Endometrial microvascular endothelial cells (primary cell): ENCODE results near the gene TMEM119. TPM values are rescaled to one million over a fixed set of nuclear protein-coding genes. Genes with fewer than 3 reads are reported as not detected.
"Not testable (repeated sequence)": the region's sequence is repeated elsewhere in the genome, so short reads cannot be mapped to it uniquely, and the experiment has no call there.

ENCODE experiments used
- in situ Hi-C: cut with HindIII; loops from 2 replicates; pipeline ENCODE4 v1.10.0; 2017; ENCODE audit warnings: low sequenced_read_pairs, low pct_unique_long_range_greater_than_20kb; ENCODE audit errors: inconsistent ontology term
- total RNA-seq: library from RNA; depleted of rRNA; stranded (reverse); fragments of >200 nt; gene quantifications from one replicate; pipeline ENCODE4 v1.2.3, GENCODE V29; 2015; ENCODE audit errors: inconsistent ontology term

Gene TMEM119
- total RNA-seq, 1 donor from 2014 or later: not detected

DNA sequence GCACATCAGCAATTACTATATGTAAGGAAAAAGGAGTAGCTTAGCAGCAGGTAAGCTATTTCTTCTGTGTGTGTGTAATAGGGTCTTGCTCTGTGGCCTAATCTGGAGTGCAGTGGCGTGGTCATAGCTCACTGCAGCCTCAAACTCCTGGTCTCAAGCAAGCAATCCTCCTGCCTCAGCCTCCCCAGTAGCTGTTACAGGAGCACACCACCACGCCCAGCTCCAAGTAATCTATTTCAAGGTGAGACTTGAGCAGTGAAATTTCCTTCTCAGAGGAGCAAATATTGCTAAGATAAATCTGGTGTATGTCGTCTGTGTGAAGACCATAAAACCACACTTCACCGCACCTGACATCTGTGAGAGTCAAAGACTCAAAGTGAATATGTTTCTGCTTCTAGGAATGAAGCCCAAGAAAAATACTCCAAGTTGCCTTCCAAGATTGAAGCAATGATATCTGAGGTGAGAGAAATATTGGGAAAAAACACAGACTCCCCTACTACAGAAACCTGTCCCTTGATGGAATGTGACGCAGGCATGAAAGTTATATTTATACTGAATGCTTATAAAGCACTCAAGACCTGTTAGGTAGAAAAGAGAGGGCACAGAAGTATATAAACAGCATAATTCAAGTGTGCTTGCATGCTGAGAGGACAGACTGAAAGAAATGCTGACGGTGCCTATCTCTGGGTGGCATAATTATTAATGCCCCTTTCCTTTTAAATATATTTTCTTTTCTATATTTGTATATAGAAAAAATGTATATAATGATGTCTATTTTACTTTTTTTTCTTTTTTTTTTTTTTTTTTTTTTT is 38.3 kb upstream of the TMEM119 start:
- in situ Hi-C loops: no loop called here

DNA sequence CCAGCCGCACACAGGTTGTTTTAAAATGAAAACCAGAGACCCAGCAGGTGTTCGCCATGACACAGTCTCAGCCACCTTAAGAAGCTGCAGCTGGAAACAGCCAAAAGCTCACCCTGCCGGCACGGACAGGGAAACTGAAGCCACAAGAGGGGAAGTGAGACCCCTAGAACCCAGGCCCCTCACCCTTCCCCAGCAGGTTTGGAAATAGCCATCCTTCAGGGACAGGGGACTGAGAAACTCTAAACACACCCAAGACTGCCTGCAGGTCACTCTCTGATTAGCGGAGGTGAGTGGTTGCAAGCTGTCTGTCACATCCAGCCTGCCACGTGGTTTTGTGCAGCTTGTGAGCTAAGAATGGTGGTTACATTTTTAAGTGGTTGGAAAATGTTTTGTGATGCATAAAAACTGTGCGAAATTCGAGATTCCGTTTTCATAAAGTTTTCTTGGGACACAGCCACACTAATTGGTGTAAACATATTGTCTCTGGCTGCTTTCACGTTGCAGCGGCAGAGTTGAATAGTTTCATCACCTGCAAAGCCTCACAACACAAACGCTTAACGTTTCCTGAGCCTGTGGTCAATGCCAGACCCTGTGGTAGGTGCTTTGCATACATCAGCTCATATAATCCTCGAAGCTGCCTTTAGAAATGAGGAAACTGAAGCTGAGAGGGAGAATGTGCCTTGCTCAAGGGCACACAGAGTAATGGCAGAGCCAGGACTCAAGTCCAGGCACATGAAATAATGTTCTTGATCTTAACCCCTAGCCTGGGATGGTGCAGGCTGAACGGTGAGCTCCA is 37.5 kb upstream of the TMEM119 start:
- in situ Hi-C loops: no loop called here

DNA sequence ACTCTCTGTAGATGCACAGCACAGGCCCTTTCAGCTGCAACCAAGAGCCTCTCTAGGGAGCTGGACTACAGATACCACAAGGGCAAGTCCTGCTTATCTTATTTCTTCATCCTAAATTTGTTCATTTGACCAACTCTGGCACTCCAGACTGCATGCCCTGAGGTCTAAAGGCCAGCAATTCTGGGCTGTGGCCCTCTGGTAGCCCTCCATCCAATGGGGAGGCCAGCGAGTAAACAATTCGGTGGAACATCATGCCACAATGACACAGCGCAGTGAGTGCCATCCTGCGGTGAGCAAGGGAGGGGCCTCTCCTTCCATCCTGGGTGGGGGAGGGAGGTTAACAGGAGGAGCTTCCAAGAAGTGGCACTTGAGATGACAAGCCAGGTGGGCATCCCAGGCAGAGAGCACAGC is 36.5 kb upstream of the TMEM119 start:
- in situ Hi-C loops: no loop called here

DNA sequence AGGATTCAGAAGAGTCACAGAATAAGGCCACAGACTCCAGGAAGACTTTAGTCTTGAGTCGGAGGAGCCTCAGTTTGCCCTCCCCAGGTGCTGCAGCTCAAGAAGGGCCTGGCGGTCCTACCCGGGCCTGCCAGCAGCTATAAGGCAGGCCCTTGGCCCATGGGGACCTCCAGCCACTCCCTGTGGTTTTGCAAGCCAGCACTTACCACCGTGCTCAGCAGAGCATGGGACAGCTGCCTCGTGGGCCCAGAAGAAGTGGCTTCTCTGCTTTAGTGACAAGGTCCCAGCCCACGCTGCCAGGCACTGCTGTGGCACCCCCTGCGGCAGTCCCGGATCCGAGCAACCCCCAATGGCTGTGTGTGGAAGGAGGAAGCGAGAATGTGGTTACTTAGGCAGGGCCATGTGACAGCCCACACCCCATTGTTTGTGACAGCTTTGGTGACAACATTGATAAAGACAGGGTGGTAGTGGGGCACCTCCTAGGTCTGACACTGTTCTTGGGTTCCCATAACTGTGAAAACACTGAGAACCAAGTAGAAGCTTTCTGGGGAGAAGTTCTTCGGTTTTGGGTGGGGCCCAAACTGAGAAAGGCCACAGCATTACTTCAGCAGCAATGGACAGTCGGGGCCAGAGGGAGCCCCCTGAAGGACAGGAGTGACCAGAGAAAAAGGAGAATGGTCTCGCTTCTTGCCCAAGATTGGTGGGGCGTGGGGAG is 35.8 kb upstream of the TMEM119 start, which contains the start of gene SELPLG:
SELPLG (minus strand) TSS at position 361 of the 715 bp plus-strand sequence. CDS start 9,587 bp downstream, outside the sequence.
- in situ Hi-C loops: no loop called here

DNA sequence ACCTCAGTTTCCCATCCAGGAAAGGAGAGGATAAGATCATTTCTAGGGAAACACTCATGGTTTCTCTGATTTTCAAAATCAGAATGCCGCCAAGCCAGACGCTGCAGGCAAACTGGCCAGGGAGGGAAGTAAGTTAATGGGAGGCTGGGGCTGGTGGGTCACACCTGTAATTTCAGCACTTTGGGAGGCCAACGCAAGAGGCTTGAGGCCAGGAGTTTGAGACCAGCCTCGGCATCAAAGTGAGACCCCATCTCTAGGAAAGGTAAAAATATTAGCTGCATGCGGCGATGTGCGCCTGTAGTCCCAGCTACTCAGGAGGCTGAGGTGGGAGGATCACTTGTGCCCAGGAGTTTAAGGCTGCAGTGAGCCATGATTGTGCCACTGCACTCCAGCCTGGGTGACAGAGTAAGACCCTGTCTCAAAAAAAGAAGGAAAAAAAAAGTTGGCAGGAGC is 35.2 kb upstream of the TMEM119 start:
- in situ Hi-C loops: no loop called here

DNA sequence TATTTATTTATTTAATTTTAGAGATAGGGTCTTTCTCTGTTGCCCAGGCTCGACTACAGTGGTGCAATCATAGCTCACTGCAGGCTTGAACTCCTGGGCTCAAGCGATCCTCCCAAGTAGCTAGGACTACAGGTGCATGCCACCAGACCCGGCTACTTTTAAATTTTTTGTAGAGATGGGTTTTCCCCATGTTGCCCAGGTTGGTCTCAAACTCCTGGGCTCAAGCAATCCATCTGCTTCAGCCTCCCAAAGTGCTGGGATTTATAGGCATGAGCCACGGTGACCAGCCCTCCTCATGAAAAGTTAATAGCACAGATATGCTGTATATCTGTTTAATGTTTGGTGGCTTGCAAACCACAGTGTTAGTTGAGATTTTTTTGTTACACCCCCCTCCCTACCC is 33.4 kb upstream of the TMEM119 start:
- in situ Hi-C loops: not testable (repeated sequence)

DNA sequence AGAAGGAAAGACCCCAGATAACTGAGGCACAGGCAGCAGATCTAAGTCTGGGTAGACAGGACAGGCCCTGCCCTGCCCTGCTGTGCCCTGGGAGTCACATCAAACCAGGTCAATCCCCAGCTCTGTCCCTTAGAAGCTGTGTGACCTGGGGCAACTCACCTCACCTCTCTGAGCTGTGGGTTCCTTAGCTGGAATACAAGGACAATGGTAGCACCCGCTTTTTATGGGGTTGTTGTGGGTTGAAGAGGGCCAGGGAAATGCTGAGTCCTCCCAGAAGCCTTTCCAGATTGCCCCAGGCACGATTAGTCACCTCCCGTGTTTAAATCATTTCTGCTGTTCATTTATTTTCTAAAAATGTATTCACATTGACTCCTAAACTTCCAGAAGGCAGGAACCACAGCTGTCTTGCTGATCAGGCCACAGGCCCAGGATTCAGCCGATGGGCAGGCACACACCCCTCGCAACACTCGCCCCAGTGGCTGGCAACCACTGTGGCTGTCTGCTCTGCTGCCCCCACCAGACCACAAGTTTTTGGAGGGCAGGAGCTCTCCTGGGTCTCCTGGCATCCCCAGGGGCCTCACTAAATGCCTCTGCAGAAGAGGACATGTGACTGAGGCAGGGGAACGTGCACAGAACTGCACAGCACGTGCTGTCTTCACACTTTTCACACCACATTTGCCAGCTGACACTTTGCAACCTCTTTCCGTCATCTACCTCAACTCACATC is 32.8 kb upstream of the TMEM119 start:
- in situ Hi-C loops: no loop called here

DNA sequence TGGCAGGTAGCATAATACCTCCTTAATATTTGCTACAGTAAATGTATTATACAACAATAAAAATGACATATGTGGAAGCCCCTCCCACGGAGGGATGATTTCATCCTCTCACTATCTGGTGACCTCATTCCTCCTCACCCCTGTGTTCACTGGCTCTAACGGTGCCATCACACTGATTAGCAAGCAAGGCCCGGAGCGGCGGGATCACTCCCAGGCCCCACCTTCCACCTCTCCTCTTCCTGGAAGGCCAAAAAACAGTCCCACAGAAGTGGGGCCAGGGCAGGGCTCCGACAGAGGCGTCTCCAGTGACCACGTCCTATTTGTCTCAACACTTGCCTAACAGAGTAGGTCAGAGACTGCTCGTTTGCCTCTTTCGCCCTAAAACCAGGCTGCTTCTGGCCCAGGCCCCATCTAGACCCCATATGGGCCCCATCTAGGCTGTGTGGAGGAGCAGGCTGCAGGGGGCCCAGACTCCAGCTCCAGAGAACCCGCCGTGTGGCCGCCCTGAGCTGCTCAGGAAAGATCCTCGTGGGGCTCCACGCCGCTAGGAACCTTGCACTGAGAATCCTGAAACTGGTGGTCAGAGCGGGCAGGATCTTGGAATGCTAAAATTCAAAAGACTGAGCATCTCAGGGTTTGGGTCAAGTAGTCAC is 32.1 kb upstream of the TMEM119 start:
- in situ Hi-C loops: no loop called here

DNA sequence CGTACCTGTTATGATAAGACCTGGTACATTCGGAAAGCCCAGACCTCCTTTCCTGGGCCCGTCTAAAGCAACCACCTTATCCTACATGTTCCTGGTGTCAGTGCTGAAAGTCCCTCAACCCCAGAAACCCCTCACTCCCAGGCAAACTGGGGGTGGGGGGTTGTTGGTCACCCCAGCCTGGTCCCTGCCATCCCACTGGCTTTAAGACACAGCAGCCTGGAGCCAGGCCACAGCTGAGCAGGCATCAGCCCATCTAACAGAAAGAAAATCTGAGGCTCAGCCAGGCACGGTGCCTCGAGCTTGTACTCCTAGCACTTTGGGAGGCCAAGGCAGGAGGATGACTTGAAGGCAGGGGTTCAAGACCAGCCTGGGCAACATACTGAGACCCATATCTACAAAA is 31.3 kb upstream of the TMEM119 start:
- in situ Hi-C loops: no loop called here

DNA sequence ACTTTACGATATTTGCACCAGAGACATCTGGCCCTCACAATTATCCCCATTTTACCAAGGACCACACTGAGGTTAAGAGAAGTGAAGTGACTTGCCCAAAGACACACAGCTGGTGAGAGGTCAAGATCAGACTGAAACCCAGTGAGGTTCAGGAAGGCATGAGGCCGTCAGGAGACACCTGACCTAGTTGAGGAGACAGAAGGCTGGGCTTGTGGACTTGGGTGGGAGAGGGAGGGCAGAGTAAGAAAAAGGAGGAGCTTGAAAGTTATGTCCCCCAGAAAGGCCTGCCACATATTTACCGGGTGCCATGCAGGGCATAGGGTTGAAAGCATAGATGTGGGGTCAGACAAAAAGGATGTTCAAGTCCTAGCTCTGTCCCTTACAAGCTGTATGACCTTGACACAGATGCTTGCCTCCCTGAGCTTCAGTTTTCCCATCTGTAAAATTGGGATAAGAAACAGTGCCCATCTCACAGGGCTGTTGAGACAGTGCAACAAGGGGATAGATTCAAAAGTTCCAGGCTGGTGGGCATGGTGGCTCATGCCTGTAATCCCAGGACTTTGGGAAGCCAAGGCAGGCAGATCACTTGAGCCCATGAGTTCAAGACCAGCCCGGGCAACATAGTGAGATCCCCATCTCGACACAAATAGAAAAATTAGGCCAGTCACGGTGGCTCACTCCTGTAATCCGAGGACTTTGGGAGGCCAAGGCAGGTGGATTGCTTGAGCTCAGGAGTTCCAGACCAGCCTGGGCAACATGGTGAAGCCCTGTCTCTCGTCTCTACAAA is 29.4 kb upstream of the TMEM119 start:
- in situ Hi-C loops: no loop called here

DNA sequence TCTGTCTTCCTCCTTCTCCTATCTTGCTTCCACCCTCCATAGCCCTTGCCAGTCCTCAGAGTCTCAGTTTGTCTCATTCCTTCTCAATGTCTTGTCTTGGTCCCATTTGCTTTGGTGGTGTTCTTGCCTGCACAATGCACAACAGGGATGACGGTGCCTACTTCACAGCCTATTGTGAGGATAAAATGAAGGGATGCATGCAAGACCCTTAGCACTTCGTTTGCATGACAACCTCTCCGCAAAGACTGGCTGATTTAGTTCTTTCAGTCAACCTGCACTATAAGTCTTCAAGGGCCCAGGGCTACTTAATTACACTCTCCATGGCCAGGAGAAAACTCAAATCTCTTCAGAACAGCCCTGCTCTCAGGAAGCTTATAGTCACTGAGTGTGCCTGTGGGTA is 27.3 kb upstream of the TMEM119 start:
- in situ Hi-C loops: no loop called here

DNA sequence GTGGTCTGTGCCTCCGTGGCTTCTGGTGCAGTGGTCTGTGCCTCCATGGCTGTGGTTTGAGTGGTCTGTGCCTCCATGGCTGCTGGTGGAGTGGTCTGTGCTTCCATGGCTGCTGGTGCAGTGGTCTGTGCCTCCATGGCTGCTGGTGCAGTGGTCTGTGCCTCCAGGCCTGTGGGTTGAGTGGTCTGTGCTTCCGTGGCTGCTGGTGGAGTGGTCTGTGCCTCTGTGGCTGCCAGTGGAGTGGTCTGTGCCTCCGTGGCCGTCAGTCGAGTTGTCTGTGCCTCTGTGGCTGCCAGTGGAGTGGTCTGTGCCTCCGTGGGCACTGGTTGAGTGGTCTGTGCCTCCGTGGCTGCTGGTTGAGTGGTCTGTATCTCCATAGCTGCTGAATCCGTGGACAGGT is 25.7 kb upstream of the TMEM119 start:
- in situ Hi-C loops: no loop called here

DNA sequence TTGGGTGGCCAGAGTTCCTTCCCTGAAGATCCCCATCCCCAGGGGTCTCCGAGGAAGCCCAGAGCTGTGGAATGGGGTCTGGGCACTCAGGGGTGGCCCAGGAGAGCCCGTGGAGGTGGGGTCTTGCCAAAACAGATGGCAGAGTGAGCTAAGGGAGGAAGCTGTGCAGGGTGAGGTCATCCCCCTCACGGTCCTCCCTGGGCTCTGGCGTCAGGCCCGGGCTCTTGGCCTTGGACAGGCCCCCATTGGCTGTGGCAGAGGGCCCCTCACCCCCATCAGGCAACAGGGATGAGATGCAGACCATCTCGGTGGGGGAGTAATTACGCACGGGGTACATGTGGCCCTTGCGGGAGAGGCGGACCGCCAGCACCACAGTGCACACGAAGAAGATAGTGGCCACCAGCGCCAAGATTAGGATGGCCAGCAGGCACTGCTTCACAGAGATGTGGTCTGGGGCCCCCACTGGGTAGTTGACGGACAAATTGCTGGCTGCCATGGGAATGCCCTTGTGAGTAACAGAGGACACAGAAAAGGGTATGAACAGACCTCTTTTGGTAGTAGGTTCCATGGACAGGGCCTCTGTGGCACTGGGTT is 25.1 kb upstream of the TMEM119 start:
- in situ Hi-C loops: no loop called here

DNA sequence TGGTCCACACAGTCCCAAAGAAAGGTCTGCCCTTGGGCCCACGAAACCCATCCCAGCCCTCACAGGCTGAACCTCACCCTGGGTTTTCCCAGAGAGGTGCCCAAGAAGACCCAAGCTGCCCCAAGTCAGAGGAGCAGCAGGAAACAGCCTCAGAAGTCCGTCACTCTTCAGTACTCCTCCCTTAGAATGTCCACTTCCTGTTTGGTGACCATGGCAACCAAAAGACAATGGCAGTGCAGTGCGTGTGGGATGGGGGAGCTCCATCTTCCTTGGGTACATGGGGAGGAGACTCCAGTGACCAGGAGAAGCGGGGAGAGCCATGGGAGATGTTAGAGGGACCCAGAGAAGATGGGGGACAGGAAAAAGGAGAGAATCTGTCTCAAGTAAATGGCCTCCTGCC is 24.5 kb upstream of the TMEM119 start:
- in situ Hi-C loops: no loop called here

DNA sequence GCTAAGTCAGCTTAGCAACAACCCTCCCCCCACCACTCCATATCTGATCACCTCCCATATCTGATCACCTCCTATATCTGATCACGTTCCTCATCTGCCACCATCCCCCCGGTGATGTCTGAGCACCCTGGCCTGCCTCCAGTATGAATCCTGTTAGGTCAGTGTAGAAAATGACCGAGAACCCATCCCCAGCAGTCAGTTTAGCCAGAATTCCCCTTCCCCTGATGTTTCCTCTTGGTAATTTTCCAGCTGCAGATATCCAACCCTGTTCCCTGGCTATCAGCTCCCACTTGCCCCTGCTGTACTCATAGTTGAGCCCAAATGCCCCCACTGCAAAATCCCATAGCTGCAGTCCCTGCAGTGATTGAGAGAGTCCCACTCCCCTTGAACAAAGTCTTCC is 23.3 kb upstream of the TMEM119 start:
- in situ Hi-C loops: no loop called here

DNA sequence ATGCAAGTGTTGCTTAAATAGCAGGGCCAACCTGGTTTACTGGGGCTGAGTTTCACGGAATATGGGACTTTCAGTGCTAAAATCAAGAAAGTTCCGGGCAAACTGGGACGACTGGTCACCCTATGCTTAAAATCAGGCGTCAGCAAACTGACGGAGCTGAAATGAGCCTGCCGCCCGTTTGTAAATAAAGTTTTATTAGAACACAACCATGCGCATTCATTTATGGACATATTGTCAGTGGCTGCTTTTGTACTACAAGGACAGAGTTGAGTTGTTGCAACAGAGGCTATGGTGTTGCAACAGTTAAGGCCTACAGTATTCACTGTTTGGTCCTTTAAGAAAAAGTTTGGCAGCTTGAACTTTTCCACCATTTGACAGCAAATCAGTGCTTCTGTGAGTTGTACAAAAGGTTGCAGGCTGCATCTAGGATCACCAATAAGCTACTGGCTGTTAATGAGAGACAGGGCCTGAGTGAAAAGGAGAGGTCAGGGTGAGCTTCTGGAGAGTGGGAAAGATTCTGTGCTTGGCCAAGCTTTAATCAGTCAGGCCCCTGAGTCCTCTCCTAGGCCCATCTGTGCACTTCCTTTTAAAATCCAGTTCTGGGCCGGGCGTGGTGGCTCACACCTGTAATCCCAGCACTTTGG is 22.5 kb upstream of the TMEM119 start:
- in situ Hi-C loops: no loop called here
